CD4-positive, alpha-beta T cell treated with Interleukin-6 for 4 hours (primary cell): ENCODE measurements around the gene CBR3.
A peak's percentile ranks its signal among the peaks of the same experiment; 100 is the strongest.

Experiments used
- DNase-seq: peaks from one replicate; pipeline ENCODE4 v3.0.0-alpha.2; 2020; ENCODE audit warnings: mixed read lengths

The CBR3 gene

DNA sequence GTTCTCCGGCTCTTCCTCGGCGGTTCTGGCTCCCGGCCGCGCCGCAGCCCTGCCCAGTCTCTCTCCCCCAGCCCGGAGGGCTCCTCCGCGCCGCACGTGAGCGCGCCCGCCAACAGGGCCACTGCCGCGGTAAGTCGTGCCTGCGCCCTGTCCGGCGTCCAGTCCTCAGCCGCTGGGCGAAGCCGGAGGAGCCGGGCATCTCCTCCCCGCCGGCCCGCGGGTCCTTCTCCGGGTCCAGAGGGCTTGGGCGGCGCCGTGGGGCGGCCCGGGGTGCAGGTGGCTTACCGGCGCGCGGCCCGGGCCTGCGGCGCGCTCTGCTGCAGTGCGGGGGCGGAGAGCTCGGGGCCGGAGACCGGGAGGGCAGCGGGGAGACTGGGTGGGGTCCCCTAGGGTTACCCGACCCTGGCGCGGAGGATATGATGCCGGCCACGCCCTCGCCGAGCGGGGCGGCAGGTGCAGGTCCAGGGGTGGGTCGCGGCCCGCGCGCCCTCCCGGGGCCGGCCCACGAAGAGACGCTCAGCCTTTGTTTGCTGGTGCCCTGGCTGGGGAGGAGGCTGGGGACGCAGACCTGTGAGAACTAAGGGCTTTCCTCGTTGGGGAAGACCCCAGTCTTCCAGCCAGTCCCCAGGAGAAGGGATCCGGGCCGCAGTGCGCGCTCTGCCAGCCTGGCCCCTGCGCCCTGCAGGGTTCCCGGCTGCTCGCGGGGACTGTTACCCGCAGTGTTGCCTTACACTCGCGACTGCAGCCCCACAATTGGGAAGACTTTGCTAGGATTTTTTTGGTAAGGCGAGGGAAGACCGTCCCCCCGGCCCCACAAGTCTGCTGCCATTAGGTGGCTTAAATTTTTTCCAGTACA, 22.2 kb downstream of the CBR3 start, which contains the start of gene DOP1B:
Gene DOP1B (plus strand): TSS at position 10 of the 856 bp plus-strand sequence. CDS start 7,910 bp downstream, outside the sequence.
- peak; percentile 43 for DNase-seq

DNA sequence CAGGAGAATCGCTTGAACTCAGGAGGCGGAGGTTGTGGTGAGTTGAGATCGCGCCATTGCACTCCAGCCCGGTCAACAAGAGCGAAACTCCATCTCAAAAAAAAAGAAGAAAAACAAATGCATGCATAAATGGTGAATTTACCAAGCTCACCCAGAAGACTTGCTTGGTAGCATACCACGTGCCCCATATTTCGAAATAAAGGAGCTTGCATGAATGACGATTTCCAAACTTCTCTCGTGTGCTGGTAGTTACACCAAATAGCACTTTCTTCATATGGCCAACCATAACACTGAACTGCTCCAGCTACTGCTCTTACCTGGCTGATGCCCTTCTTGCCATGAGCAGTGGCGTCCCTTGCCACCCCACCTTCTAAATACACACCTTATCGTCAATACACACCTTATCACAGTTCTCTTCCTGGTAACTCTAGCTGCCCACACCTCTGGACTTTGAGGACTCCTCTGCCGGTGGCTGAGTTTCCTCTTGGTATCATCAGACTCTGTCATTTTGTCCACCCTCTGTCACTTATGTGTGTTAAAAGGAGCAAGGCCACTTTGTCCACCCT, 24.6 kb downstream of the CBR3 start:
- no peak for DNase-seq

DNA sequence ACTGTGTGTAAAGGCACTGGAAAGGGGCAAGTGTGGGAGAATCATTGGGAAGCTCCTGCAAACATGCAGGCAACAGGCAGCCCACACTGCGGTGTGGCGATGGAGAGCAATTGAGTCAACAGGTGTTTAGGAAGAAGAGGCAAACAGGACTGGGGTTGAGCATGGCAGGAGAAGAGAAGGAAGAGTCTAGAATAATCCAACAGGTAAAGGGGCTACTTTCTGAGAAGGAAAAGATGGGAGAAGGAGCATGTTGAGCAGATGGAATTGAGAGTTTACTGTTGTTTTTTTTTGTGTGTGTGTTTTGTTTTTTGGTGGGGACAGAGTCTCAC, 25.9 kb downstream of the CBR3 start:
- no peak for DNase-seq

DNA sequence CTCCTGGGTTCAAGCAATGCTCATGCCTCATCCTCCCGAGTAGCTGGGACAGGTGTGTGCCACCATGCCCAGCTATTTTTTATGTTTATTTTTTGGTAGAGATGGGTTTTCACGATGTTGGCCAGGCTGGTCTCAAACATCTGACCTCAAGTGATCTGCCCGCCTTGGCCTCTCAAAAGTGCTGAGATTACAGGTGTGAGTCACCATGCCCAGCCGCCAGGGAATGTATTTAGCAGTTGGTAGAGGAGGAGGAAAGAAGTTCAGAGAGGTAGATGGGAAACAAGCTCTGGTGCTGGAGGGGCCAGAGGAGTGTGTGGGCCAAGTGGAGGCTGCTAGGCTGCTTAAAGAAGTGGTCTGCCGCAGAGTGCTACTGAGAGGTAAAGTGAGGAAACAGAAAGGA, 27.8 kb downstream of the CBR3 start:
- DNase-seq = no peak

DNA sequence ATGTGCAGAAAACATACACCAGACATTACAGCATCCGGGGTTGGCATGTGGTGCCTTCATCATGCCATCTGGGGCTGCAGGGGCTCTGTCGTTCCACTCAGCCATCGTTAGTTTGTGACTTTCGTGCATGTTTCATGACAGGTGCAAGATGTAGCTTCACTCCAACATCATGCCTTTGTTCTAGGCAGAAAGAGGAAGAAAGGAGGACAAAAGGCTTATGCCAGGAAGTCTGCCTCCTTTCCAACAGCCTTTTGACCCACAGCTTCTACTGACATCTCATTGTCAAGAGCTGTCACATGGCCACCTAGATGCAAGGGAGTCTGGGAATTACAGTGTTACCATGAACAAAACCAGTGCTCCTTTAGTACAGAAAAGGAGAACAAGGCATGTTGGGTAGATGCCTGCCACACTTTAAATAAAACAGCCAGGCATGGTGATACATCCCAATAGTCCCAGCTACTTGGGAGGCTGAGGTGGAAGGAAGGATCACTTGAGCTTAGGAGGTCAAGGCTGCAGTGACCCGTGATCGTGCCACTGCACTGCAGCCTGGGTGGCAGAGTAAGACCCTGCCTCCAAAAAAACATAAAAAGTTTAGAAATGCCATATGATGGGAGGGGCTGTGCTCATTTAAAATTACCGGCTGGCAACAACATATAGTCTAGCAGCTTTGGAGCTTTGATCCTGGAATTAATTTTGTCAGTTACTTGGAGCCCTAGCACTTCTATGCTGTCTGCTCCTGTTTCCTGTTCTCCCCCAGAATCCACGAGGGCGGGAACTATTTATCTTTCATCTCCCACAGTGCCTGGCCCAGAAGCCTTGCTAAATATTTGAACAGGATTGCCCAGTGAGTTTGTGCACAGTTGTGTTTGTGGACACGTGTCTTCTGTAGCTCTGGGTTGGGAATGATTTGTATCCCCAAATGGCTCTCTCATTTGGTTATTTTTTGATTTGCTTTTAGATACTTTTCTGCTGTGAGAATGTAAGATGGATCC, 29.2 kb downstream of the CBR3 start:
- no peak for DNase-seq

DNA sequence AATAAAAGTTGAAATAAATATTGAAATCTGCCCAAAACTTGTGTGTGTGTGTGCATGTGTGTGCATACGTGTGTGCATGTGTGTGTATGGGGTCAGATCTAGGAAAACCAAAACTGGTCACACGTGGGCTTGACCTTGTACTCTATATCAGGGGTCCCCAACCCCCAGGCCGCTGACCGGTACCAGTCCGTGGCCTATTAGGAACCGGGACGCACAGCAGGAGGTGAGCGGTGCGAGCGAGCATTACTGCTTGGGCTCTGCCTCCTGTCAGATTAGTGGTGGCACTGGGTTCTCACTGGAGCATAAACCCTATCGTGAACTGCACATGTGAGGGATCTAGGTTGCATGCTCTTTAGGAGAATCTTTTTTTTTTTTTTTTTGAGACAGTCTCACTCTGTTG, 30.5 kb downstream of the CBR3 start:
- no peak for DNase-seq

DNA sequence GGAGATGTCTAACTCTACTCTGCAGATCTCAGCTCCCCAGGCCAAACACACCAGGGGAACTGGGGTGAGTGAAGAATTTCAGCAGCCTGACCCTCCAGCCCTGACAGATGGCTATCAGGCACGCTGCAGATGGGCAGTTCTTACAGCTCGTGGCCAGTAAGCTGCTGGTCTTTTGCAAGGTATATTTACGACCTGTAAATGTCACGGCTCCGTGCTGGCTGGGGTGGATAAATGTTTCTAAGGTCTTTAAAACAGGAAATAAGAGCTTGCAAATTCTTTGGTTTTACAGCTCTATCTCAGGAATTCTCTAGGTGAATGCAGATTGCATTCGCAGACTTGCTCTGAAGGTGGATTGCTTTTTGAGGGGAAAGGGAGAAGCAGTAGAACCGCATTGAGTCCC, 31.8 kb downstream of the CBR3 start:
- no peak for DNase-seq

DNA sequence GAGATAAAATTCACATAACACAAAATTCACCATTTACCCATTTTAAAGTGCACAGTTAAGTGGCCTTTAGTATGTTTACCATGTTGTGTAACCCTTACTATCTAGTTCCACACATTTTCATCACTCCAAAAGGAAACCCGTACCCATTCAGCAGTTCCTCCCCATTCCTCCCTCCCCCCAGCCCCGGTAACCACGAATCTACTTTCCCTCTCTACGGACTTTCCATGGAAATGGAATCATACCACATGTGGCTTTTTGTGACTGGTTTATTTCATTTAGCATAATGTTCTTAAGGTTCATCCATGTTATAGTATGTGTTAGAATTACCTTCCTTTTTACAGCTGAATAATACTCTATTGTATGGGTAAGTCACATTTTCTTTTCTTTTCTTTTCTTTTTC, 32.7 kb downstream of the CBR3 start:
- DNase-seq = no peak

DNA sequence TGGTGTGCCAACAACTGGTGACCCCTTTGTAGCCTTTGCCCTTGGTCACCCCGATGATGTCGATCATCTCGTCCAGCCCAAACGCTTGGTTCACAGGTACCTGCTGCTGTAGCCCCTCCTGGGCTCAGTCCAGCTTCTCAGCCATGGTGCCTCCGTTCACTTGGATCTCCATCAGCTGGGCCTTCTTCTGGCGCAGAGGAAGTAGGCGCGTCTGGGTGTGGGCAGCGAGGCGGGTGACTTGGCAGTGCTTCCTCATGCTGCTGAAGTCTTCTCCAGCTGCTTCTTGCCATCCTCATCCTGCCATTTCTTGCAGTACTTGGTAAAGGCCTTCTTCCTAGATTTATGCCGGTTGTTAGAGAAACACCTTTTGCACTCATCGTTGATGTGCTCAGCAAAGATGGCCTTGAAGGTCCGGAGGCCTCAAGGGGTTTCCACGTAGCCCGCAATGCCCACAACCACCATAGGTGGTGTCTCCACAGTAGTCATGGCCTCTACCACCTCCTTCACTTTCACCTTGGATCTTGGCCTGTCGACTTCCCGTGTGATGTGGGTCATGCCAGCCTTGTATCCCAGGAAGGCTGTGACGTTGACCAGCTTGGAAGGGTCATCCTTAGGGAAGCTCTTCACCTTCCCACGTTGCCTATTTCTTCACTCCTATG, 34.7 kb downstream of the CBR3 start:
- DNase-seq = no peak

DNA sequence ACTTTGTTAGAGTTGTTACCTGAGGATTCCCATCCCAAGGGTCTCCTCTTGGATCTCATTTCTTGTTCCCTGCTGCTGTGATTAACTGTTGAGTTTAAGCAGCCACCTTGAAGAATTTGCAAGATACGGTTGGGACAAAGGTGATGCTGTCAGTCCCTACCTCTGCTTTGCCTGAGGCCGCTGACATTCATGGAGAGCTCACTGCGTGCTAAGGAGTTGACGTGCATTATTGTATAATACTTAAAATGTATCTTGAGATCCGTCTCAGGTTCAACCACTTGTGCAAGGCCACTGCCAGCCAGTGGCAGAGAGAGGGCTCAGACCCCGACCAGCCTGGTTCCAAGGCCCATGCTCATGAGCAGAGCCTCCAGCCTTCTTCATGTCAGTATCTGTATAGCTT, 35.9 kb downstream of the CBR3 start:
- no peak for DNase-seq

DNA sequence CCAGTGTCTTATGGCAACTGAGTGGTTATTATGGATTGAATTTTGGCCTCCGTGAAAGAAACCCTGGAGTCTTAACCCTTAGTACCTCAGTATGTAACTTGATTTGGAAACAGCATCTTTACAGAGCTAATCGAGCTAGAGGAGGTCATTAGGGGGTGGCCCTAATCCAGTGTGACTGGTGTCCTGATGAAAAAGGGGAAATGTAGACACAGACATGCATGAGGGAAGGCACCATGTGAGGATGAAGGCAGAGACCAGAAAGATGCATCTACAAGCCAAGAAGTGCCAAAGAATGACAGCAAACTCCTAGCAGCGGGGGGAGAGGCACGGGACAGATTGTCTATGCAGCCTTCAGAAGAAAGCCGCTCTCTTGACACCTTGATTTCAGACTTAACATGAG, 36.5 kb downstream of the CBR3 start:
- no peak for DNase-seq

DNA sequence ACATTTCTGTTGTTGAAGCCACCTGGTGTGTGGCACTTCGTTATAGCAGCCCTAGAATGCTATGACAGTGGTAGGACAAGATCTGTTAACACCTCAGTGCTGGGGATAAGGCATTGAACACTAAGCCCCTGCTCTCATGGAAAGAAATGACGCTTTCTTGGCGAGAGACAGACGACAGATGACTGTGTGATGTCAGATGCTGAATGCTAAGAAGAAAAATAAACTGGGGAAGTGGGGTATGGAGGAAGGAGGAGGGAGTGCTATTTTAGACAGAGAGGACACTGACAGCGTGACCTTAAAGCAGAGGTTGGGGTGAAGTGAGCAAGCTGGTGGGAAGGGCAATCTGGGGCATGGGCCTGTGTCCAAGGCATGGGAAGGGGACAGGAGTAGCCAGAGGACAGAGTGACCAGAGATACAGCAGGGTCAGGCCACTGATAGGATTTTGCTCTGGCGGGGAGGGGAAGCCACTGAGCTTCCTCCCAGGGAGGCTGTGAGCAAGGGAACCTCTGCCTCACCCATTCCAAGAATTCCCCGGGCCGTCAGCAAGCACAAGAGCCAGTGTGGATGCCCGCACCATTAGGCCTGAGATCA, 37.0 kb downstream of the CBR3 start:
- no peak for DNase-seq

DNA sequence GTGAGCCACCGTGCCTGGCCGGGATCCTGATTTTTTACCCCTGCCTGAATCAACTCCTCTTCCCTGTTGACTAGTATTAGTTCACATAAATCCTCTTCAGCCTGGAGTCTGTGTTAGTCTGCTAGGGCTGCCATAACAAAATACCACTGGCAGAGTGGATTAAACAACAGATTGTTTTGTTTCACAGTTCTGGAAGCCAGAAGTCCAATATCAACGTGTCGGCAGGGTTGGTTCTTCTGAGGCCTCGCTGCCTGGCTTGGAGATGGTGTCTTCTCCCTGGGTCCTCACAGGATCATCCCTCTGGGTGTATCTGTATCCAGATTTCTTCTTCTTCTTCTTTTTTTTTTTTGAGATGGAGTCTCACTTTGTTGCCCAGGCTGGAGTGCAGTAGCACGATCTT, 39.9 kb downstream of the CBR3 start:
- no peak for DNase-seq

DNA sequence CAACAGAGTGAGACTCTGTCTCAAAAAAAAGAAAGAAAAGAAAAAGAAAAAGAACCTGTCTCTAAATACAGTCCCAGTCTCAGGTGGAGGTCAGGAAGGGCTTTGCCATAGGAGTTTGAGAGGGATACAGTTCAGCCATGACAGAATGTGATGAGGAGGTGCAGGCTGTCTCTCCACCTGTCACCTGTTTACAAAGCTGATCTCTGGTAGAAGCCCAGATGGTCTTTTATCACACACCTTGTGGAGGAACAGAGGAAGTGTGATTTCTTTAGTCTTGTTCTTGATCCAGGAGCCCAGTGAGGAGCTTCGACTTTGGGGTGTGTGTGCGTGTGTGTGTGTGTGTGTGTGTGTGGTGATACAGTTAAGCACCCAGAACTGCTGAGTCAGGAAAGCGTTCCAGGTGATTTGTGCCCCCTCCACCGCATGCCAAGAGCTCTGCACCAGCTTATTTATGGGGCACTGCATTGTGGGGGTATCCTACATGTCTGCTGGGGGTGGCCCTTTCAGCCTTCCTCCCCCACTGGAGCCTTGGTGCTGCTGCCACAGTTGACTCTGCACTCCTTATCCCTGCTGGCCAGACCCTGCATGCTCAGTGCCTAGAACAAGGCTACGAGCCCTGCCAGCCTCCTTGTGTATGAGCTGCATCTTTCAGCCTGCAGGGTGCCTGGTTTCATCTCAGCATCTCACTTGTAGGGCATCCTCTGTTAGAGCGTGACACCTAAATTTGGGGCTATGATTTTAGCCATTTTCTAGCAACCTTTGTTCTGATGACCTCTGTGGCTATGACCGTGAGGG, 41.1 kb downstream of the CBR3 start:
- peak; percentile 14 for DNase-seq

DNA sequence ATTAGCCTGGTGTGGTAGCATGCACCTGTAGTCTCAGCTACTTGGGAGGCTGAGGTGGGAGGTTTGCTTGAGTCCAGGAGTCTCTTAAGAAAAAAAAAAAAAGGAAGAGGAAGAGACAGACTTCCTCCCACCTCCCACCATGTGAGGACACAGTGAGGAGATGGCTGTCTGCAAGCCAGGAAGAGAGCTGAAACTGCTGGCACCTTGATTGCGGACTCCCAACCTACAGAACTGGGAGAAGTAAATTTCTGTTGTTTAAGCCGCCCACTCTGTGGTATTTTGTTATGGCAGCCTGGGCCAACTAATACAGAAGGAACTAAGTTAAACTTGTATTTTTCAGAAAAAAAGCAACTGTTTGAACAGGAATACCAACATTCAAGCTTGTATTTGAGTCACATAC, 43.5 kb downstream of the CBR3 start:
- DNase-seq = no peak

DNA sequence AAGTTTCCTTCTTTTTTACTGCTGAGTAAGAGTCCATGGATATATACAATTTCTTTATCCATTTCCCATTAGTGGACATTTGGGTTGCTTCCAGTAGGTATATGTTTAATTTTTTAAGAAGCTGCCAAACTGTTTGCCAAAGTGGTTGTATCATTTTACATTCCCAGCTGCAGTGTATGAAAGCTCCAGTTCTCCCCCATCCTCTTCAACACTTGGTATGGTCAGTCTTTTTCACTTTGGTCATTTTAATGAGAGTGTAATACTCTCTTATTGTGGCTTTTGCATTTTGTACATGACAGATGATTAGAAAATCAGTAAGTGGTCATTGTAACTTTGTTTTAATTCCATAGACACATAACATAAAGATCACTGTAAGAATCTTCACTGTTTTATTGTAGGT, 44.3 kb downstream of the CBR3 start:
- DNase-seq = no peak

DNA sequence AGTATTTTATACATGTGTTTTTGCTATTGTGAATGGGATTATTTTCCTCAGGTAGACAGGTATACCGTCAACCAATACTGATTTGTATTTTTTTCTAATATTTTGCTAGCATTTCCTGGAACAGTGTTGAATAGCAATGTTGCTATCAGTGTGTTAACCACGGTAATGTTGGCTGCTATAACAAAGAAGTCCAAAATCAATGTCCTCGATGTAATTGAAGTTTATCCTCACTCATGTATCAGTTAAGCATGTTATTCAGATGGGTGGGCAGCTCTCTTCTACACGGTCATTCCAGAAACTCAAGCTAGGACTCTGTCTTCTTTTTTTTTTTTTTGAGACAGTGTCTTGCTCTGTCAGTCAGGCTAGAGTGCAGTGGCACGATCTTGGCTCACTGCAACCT, 46.1 kb downstream of the CBR3 start:
- no peak for DNase-seq

DNA sequence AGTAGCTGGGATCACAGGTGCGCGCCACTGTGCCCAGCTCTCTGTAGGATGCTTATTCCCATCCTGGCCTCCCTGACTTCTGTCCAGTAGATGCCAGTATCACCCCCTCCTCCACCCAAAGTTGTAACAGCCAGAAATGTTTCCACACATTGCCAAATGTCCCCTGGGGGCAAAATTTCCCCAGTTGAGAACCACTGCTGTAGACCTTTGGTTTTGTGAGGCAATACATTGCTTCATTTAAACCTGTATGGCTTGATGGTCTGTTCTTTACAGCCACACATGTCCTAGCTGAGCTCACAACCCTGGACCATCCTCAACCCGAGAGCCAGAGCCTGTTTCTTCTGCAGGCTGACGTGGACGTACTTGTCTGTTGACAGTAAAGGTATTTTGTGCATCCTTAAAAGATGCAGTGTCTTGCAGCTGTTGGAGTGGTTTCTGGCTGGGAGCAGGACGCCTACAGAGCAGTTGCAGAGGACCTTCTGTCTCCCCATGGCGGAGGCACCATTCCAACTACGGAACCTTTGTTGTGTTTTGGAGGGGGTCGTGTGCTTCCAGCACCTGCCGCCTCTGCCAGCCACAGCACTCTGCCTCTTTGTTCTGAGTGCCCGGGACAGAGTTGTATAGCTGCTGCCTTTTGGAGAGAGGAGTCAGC, 48.4 kb downstream of the CBR3 start:
- DNase-seq = no peak

DNA sequence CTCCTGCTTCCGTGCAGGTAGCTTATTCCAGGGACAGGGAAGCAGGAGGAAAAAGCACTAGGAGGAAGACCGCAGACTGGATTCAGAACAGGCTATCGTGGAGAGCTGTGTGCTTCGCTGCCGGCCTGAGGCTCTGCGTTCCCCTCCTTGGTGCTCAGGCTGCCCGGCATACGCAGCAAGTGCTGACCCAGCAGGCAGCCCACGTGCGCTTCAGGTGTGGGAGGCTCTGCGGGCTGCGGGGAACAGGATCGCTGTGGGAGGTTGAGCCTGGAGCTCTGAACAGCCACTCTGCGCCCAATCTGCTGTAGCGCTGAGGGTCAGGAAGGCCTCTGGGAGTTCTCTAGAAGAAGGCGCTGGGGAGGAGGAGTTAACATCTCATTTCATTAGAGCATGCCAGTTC, 49.7 kb downstream of the CBR3 start:
- no peak for DNase-seq

DNA sequence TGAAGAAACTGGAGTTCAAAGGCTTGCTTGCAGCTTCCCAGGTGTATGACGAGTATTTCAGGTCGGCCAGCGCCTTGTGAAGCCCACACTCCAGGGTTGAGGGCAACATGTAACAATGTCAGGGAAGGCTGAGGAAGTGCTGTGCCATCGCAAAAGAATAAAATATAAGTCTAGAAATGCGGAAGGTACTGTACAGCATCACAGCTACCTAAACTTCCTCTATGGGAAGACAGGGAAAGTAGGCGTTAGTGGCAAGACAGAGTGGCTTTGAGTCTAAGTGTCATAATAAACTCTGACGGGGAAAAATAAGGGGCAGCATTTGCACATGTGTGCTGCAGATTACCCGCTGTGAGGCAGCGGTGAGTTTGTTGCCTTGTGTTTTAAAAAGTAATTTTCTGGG, 50.6 kb downstream of the CBR3 start:
- DNase-seq = no peak

DNA sequence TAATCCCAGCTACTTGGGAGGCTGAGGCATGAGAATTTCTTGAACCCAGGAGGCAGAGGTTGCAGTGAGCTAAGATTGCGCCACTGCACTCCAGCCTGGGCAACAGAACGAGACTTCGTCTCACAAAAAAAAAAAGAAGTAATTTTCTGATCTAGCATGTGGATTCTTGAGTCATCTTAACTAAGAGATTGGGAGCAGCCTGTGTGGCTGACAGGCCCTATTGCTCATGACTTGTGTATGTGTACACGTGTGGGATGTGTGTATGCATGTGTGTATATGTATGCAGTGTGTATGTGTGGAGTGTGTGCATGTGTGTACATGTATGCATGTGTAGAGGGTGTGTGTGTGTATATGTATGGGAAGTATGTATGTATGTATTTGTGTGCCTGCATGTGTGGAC, 51.2 kb downstream of the CBR3 start:
- no peak for DNase-seq
